ENCODE data around the gene TYW5. TPM values are rescaled to one million over a fixed set of nuclear protein-coding genes. Genes with fewer than 3 reads are reported as not detected.

The TYW5 gene
- polyA plus RNA-seq, 1 donor (not counting 4 experiments of a cell fraction or from before 2014, with no cell fraction given) = 9.9 TPM

DNA sequence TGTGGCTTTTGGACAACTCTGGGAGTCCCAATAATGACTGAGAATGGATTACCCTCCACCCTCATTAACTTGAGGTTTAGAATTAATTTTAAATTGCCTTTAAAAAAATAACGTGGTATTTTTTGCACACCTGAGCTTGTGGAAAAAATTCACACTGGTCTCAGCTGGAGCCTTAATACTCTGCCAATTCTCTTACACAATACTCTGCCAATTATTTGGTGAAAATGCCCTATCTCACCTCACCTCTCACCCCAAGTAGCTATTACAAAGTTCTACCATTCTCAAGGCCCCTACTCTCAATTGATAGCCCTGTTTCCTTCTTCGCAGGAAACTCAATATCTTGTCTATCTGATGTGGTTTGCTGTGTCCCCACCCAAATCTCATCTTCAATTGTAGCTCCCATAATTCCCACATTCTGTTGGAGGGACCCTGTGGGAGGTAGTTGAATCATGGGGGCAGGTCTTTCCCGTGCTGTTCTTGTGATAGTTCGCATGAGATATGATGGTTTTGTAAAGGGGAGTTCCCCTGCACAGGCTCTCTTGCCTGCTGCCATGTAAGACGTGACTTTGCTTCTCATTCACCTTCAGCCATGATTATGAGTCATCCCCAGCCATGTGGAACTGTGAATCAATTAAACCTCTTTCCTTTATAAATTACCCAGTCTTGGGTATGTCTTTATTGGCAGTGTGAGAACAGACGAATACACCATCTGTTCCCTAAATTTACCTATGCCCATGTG lies 71.6 kb downstream of the TYW5 start:
- dilution Hi-C loops (cut with MboI; ENCODE audit: extremely low pct_ligation_motif_present, low sequenced_read_pairs) = no loop called here
- Histone ChIP-seq H4K20me1 (ENCODE audit: control insufficient read depth, extremely low read depth, insufficient read depth, low read length) (no peaks in the 10 kb centered on the region), H3K4me2 (ENCODE audit: control insufficient read depth, extremely low read depth, insufficient read depth, low read depth, low read length) (no peak overlapping the region), H3K9me3 (ENCODE audit: control insufficient read depth, low read depth, low read length) (no peaks in the 10 kb centered on the region), H3K79me2 (ENCODE audit: control insufficient read depth, insufficient read depth, low read length) (no peaks in the 10 kb centered on the region), H3K9me1 (ENCODE audit: control insufficient read depth, extremely low read depth, insufficient read depth, low read length) (no peaks in the 10 kb centered on the region), H3K36me3 (ENCODE audit: control insufficient read depth in 2 of 2, extremely low read depth in 1 of 2, insufficient read depth in 2 of 2, low read length in 2 of 2) (no peaks in the 10 kb centered on the region), H3K4me3 (ENCODE audit: control insufficient read depth in 2 of 3, extremely low read depth in 1 of 3, insufficient read depth in 2 of 3, low read depth in 1 of 3, low read length in 3 of 3) (no peak overlapping the region), H3K27ac (ENCODE audit: control insufficient read depth, insufficient read depth, low read length) (no peak overlapping the region), H3K27me3 (ENCODE audit: control insufficient read depth, extremely low read depth, insufficient read depth, low read length) (no peaks in the 10 kb centered on the region), H2AFZ (ENCODE audit: control insufficient read depth, low read length) (no peak overlapping the region), H3K4me1 (ENCODE audit: control insufficient read depth, extremely low read depth, insufficient read depth, low read length) (no peaks in the 10 kb centered on the region), H3K9ac (ENCODE audit: control insufficient read depth, extremely low read depth, insufficient read depth, low read length) (no peak overlapping the region)
- DNase-seq (ENCODE audit: low read depth, low spot score) = no peak
- TF ChIP-seq EZH2 (IDR thresholded peaks at IDR 0.05; ENCODE audit: low read length) = no peak
- TF ChIP-seq, protein P1, sequence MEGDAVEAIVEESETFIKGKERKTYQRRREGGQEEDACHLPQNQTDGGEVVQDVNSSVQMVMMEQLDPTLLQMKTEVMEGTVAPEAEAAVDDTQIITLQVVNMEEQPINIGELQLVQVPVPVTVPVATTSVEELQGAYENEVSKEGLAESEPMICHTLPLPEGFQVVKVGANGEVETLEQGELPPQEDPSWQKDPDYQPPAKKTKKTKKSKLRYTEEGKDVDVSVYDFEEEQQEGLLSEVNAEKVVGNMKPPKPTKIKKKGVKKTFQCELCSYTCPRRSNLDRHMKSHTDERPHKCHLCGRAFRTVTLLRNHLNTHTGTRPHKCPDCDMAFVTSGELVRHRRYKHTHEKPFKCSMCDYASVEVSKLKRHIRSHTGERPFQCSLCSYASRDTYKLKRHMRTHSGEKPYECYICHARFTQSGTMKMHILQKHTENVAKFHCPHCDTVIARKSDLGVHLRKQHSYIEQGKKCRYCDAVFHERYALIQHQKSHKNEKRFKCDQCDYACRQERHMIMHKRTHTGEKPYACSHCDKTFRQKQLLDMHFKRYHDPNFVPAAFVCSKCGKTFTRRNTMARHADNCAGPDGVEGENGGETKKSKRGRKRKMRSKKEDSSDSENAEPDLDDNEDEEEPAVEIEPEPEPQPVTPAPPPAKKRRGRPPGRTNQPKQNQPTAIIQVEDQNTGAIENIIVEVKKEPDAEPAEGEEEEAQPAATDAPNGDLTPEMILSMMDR (optimal IDR thresholded peaks at IDR 0.05 in 1 of 3, IDR thresholded peaks at IDR 0.05 in 1 of 3, conservative IDR thresholded peaks at IDR 0.05 in 1 of 3; ENCODE audit: extremely low read depth in 1 of 3, insufficient read depth in 2 of 3, low read length in 3 of 3) = no peak
- FAIRE-seq = no peak

DNA sequence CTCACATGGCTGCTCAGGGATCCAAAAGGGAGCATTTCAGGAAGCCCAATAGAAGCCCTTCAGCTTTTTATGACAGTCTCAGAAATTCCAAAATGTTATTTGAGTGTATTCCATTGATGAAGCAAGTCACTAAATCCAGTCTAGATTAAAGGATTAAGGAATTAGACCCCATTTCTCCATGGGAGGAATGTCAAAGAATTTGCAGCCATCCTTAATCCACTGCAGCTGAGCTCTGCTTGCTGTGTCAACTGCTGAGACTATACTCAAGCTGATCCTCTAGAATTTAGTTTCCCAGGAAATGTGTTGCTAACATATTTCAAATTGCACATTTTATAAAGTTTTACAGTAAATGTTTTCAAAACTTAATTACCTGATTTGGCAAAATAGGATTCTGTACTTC lies 72.6 kb downstream of the TYW5 start:
- dilution Hi-C loops (cut with MboI; ENCODE audit: extremely low pct_ligation_motif_present, low sequenced_read_pairs) = no loop called here

More for the DNA sequence above, 72.6 kb downstream of the TYW5 start:
- Histone ChIP-seq H3K4me3 (ENCODE audit: control insufficient read depth in 2 of 3, extremely low read depth in 1 of 3, insufficient read depth in 2 of 3, low read depth in 1 of 3, low read length in 3 of 3) (no peak overlapping the region), H3K9me3 (ENCODE audit: control insufficient read depth, low read depth, low read length) (no peaks in the 10 kb centered on the region), H3K9ac (ENCODE audit: control insufficient read depth, extremely low read depth, insufficient read depth, low read length) (no peak overlapping the region), H3K79me2 (ENCODE audit: control insufficient read depth, insufficient read depth, low read length) (no peaks in the 10 kb centered on the region), H3K4me2 (ENCODE audit: control insufficient read depth, extremely low read depth, insufficient read depth, low read depth, low read length) (no peak overlapping the region), H3K27ac (ENCODE audit: control insufficient read depth, insufficient read depth, low read length) (no peak overlapping the region), H3K36me3 (ENCODE audit: control insufficient read depth in 2 of 2, extremely low read depth in 1 of 2, insufficient read depth in 2 of 2, low read length in 2 of 2) (no peaks in the 10 kb centered on the region), H3K27me3 (ENCODE audit: control insufficient read depth, extremely low read depth, insufficient read depth, low read length) (no peaks in the 10 kb centered on the region), H3K4me1 (ENCODE audit: control insufficient read depth, extremely low read depth, insufficient read depth, low read length) (no peaks in the 10 kb centered on the region), H4K20me1 (ENCODE audit: control insufficient read depth, extremely low read depth, insufficient read depth, low read length) (no peaks in the 10 kb centered on the region), H2AFZ (ENCODE audit: control insufficient read depth, low read length) (no peak overlapping the region), H3K9me1 (ENCODE audit: control insufficient read depth, extremely low read depth, insufficient read depth, low read length) (no peaks in the 10 kb centered on the region)
- no peak for DNase-seq (ENCODE audit: low read depth, low spot score)
- no peak for FAIRE-seq
- TF ChIP-seq EZH2 (IDR thresholded peaks at IDR 0.05; ENCODE audit: low read length) = no peak
- TF ChIP-seq, protein P1 (optimal IDR thresholded peaks at IDR 0.05 in 1 of 3, IDR thresholded peaks at IDR 0.05 in 1 of 3, conservative IDR thresholded peaks at IDR 0.05 in 1 of 3; ENCODE audit: extremely low read depth in 1 of 3, insufficient read depth in 2 of 3, low read length in 3 of 3) = no peak

Small RNAs within 50 kb of the gene (small RNA-seq; reads per million reads assigned to genes)
- 0 reads per million in 3 experiments for gene RN7SL717P (ENCODE audit: insufficient read length in 3 of 3, low read depth in 3 of 3, low replicate concordance in 1 of 3)

Other genes starting within 250 kb of the TYW5 start
- gene FTCDNL1, start 104.3 kb downstream of the TYW5 start, polyA plus RNA-seq = 0.90 to 1.1 TPM (median 0.96 TPM) in 3 replicates
- 5.4 to 8.6 TPM (median 5.7 TPM) in 3 replicates for gene C2orf69, start 44.2 kb downstream of the TYW5 start, polyA plus RNA-seq
- gene MAIP1, start 91 bp upstream of the TYW5 start, polyA plus RNA-seq = 11.4 to 17.4 TPM (median 12.6 TPM) in 3 replicates

Measured in keratinocyte (primary cell).